Loucy (cell line): ENCODE data around the gene RAB44.

ENCODE experiments used
- H2AFZ ChIP-seq: fragments of 200-600 bp; sonication (generic); 2 replicates; pipeline ENCODE4 v1.6.0; 2016; ENCODE audit warnings: antibody characterized with exemption, mild to moderate bottlenecking, low read length, moderate library complexity
- H3F3A ChIP-seq: fragments of 200-600 bp; 2 replicates; pipeline ENCODE4 v1.6.0; 2016; ENCODE audit warnings: antibody characterized with exemption, low read depth, mild to moderate bottlenecking
- H3K27me3 ChIP-seq: fragments of 200-600 bp; sonication (generic); 2 replicates; pipeline ENCODE4 v1.6.1; 2014; ENCODE audit warnings: low read length, mild to moderate bottlenecking; ENCODE audit not compliant: insufficient read depth, poor library complexity, severe bottlenecking
- H3K36me3 ChIP-seq: fragments of 200-600 bp; sonication (generic); 2 replicates; pipeline ENCODE4 v1.6.1; 2016; ENCODE audit warnings: low read length; ENCODE audit not compliant: insufficient read depth
- H3K4me1 ChIP-seq: fragments of 200-600 bp; sonication (generic); 2 replicates; pipeline ENCODE4 v1.5.1; 2014; ENCODE audit warnings: low read length, mild to moderate bottlenecking; ENCODE audit not compliant: insufficient read depth, poor library complexity, severe bottlenecking
- H3K4me2 ChIP-seq: fragments of 200-600 bp; sonication (generic); 2 replicates; pipeline ENCODE4 v1.6.0; 2014; ENCODE audit warnings: antibody characterized with exemption, low read length, low read depth, mild to moderate bottlenecking; ENCODE audit not compliant: poor library complexity, severe bottlenecking
- H3K4me3 ChIP-seq: fragments of 200-600 bp; sonication (generic); 2 replicates; pipeline ENCODE4 v1.5.1; 2014; ENCODE audit warnings: low read length, mild to moderate bottlenecking, mixed read lengths; ENCODE audit not compliant: poor library complexity, severe bottlenecking
- H3K79me2 ChIP-seq: fragments of 200-600 bp; sonication (generic); 2 replicates; pipeline ENCODE4 v1.6.1; 2014; ENCODE audit warnings: low read length; ENCODE audit not compliant: insufficient read depth
- H3K9ac ChIP-seq: fragments of 200-600 bp; sonication (generic); 2 replicates; pipeline ENCODE4 v1.6.0; 2014; ENCODE audit warnings: mild to moderate bottlenecking, low read depth, low read length, moderate library complexity; ENCODE audit not compliant: poor library complexity, severe bottlenecking
- H3K9me2 ChIP-seq: fragments of 200-600 bp; sonication (generic); replicated peaks from 2 replicates; pipeline ENCODE4 v1.6.1; 2016; ENCODE audit warnings: low read depth, low read length, mixed read lengths
- H3K9me3 ChIP-seq: fragments of 200-600 bp; sonication (generic); 2 replicates; pipeline ENCODE4 v1.6.1; 2014; ENCODE audit warnings: mild to moderate bottlenecking, antibody characterized with exemption, low read length, low read depth; ENCODE audit not compliant: insufficient read depth
- H4K20me1 ChIP-seq: fragments of 200-600 bp; sonication (generic); 2 replicates; pipeline ENCODE4 v1.6.0; 2014; ENCODE audit warnings: antibody characterized with exemption, low read length, mild to moderate bottlenecking; ENCODE audit not compliant: insufficient read depth, poor library complexity, severe bottlenecking
- CTCF ChIP-seq: fragments of 200-600 bp; sonication (generic); conservative IDR thresholded peaks from 2 replicates; pipeline ENCODE4 v1.5.1; 2014; ENCODE audit warnings: mild to moderate bottlenecking, antibody characterized with exemption, low read length
- EZH2phosphoT487 ChIP-seq: fragments of 200-600 bp; IDR thresholded peaks from 2 replicates; pipeline ENCODE4 v1.6.1; 2018; ENCODE audit warnings: antibody characterized with exemption, mild to moderate bottlenecking, moderate library complexity, borderline replicate concordance

RAB44 gene

GRCh38 chr6:36718560-36718959 is 20.9 kb downstream of the RAB44 start:
- no peaks in the 10 kb centered on the region for H3K79me2 ChIP-seq
- TF ChIP-seq CTCF (no peak), EZH2phosphoT487 (no peak)
- no peak overlapping the region for H3K4me2 ChIP-seq
- no peaks in the 10 kb centered on the region for H3K9me3 ChIP-seq
- H3K36me3 ChIP-seq, result peaks cover 72% of the 10 kb centered on the region; the same call in 1 of the 2 replicates
- H3F3A ChIP-seq, result no peaks in the 10 kb centered on the region
- H3K9ac ChIP-seq, result no peak overlapping the region
- no peaks in the 10 kb centered on the region for H3K9me2 ChIP-seq
- no peaks in the 10 kb centered on the region for H4K20me1 ChIP-seq
- no peak overlapping the region for H2AFZ ChIP-seq
- H3K4me1 ChIP-seq, result no peaks in the 10 kb centered on the region
- H3K4me3 ChIP-seq, result no peak overlapping the region
- no peaks in the 10 kb centered on the region for H3K27me3 ChIP-seq

GRCh38 chr6:36719126-36719525 is 21.5 kb downstream of the RAB44 start:
- H3F3A ChIP-seq, result no peaks in the 10 kb centered on the region
- TF ChIP-seq CTCF, result no peak
- no peak for TF ChIP-seq EZH2phosphoT487

GRCh38 chr6:36720251-36721141 is 22.9 kb downstream of the RAB44 start:
- Histone ChIP-seq H2AFZ (no peak overlapping the region), H4K20me1 (no peaks in the 10 kb centered on the region), H3K79me2 (no peaks in the 10 kb centered on the region), H3K4me1 (no peaks in the 10 kb centered on the region), H3K4me3 (no peak overlapping the region), H3K27me3 (no peaks in the 10 kb centered on the region), H3K4me2 (no peak overlapping the region), H3K9me3 (no peaks in the 10 kb centered on the region), H3K9ac (no peak overlapping the region), H3K9me2 (no peaks in the 10 kb centered on the region), H3F3A (no peaks in the 10 kb centered on the region), H3K36me3 (peaks cover 54% of the 10 kb centered on the region; the same call in 1 of the 2 replicates)
- TF ChIP-seq EZH2phosphoT487, result no peak
- no peak for TF ChIP-seq CTCF

More at GRCh38 chr6:36719126-36719525, 21.5 kb downstream of the RAB44 start:
- no peaks in the 10 kb centered on the region for H3K79me2 ChIP-seq
- H3K9me3 ChIP-seq, result no peaks in the 10 kb centered on the region
- no peaks in the 10 kb centered on the region for H3K9me2 ChIP-seq
- H3K4me1 ChIP-seq, result no peaks in the 10 kb centered on the region
- H4K20me1 ChIP-seq, result no peaks in the 10 kb centered on the region
- no peak overlapping the region for H2AFZ ChIP-seq
- H3K4me3 ChIP-seq, result no peak overlapping the region
- peaks cover 67% of the 10 kb centered on the region; the same call in 1 of the 2 replicates for H3K36me3 ChIP-seq
- H3K27me3 ChIP-seq, result no peaks in the 10 kb centered on the region
- no peak overlapping the region for H3K9ac ChIP-seq
- no peak overlapping the region for H3K4me2 ChIP-seq
